Choroid plexus epithelial cell (primary cell): ENCODE results near the gene UNC93B1.
"Not testable (repeated sequence)": the region's sequence is repeated elsewhere in the genome, so short reads cannot be mapped to it uniquely, and the experiment has no call there.

Experiments used
- DNase-seq: peaks from one replicate; pipeline ENCODE4 v3.0.0-alpha.2; 2010; ENCODE audit warnings: low read depth
- H3K4me3 ChIP-seq: 2 replicates; pipeline ENCODE4 v1.5.1; 2011; ENCODE audit warnings: low read depth, mild to moderate bottlenecking, control low read depth, low read length, moderate library complexity
- TF ChIP-seq, protein P1 (sequence below): conservative IDR thresholded peaks from 2 replicates; pipeline ENCODE4 v1.5.1; 2011; ENCODE audit warnings: low read depth, mild to moderate bottlenecking, control low read depth, inconsistent platforms, low read length, moderate library complexity

Gene UNC93B1

GRCh38 chr11:67983951-67984350 lies 19.9 kb downstream of the UNC93B1 start:
- H3K4me3 ChIP-seq, result no peak overlapping the region
- TF ChIP-seq, protein P1, sequence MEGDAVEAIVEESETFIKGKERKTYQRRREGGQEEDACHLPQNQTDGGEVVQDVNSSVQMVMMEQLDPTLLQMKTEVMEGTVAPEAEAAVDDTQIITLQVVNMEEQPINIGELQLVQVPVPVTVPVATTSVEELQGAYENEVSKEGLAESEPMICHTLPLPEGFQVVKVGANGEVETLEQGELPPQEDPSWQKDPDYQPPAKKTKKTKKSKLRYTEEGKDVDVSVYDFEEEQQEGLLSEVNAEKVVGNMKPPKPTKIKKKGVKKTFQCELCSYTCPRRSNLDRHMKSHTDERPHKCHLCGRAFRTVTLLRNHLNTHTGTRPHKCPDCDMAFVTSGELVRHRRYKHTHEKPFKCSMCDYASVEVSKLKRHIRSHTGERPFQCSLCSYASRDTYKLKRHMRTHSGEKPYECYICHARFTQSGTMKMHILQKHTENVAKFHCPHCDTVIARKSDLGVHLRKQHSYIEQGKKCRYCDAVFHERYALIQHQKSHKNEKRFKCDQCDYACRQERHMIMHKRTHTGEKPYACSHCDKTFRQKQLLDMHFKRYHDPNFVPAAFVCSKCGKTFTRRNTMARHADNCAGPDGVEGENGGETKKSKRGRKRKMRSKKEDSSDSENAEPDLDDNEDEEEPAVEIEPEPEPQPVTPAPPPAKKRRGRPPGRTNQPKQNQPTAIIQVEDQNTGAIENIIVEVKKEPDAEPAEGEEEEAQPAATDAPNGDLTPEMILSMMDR, result no peak
- no peak for DNase-seq

GRCh38 chr11:67982255-67982857 lies 21.5 kb downstream of the UNC93B1 start:
- not testable (repeated sequence) for H3K4me3 ChIP-seq, DNase-seq

GRCh38 chr11:67981226-67981625 lies 22.7 kb downstream of the UNC93B1 start:
- H3K4me3 ChIP-seq, DNase-seq: not testable (repeated sequence)

DNA sequence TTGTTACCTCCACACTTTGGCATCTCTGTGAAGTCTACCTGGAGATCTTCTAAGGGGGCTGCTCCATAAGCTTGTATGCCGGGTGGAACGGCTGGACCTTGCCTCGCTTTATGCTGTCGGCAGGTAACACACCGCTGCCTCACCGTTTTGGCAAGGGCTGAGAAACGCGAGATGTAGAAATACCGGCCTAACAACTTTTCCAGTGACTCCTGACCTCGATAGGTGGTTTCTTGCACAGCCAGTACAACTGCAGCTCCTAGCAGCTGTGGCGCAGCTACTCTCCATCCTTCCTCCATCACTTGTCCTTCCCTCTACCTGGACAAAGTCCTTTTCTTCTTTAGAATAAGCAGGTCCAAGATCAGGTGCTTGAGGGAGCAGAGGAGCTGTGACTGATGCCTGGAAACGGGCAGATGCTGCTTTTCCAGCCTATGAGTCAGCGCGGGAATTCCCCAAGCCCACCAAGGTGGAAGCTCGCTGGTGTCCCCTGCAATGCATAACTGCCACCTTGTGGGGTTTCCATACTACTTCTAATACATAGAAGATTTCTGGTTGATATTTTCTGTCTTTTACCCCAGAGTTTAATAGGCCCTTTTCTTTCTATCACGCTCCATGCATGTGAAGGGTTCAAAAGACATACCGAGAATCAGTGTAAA lies 25.0 kb downstream of the UNC93B1 start:
- not testable (repeated sequence) for H3K4me3 ChIP-seq, DNase-seq

GRCh38 chr11:67974746-67975145 lies 29.2 kb downstream of the UNC93B1 start:
- not testable (repeated sequence) for DNase-seq, H3K4me3 ChIP-seq

GRCh38 chr11:67965830-67966348 lies 38.0 kb downstream of the UNC93B1 start:
- not testable (repeated sequence) for DNase-seq, H3K4me3 ChIP-seq

- H3K4me3 ChIP-seq, DNase-seq: not testable (repeated sequence)
Observed at GRCh38 chr11:67964746-67965145, 39.2 kb downstream of the UNC93B1 start.

DNA sequence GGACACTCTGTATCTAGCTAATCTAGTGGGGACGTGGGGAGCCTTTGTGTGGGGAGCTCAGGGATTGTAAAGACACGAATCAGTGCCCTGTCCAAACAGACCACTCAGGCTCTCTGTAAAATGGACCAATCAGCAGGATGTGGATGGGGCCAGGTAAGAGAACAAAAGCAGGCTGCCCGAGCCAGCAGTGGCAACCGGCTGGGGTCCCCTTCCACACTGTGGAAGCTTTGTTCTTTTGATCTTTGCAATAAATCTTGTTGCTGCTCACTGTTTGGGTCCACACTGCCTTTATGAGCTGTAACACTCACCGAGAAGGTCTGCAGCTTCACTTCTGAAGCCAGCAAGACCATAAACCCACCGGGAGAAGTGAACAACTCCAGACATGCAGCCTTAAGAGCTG lies 40.0 kb downstream of the UNC93B1 start:
- H3K4me3 ChIP-seq, result not testable (repeated sequence)

GRCh38 chr11:67963217-67963616 lies 40.7 kb downstream of the UNC93B1 start:
- not testable (repeated sequence) for H3K4me3 ChIP-seq, DNase-seq

More for the DNA sequence above, 40.0 kb downstream of the UNC93B1 start:
- not testable (repeated sequence) for DNase-seq

- DNase-seq, H3K4me3 ChIP-seq: not testable (repeated sequence)
Observed at GRCh38 chr11:67956236-67956635, 47.7 kb downstream of the UNC93B1 start.

DNA sequence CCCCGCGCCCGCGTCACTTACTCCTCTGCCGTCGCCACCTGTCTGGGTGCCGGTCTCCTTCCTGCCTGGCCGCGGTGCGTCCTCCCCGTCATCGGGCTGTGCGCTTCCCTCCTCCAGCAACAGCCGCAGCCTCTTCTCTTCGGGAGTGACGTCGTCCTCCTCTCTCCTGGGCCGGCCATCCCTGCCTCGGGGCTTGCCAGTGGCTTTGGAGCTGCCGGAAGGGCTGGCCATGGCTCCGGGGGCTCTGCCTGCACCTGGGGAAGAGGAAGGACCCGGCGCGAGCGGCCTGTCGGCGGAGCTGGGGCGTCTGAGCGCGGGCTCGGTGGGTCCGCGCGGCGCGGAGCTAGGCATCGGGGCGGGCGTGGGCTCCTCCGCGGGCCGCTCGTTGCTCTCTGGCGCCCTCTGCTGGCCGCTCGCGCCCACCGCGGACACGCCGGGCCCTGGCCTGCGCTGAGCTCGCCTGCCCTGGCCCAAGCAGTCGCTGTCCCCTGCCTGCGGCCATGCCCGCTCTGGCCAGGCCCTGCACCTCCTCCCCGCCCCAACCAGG lies 48.4 kb downstream of the UNC93B1 start:
- TF ChIP-seq, protein P1, result peak; percentile 45
- H3K4me3 ChIP-seq, result peak overlapping the region; percentile 49
- DNase-seq, result peak; percentile 48

GRCh38 chr11:67954971-67955370 lies 48.9 kb downstream of the UNC93B1 start:
- not testable (repeated sequence) for DNase-seq

DNA sequence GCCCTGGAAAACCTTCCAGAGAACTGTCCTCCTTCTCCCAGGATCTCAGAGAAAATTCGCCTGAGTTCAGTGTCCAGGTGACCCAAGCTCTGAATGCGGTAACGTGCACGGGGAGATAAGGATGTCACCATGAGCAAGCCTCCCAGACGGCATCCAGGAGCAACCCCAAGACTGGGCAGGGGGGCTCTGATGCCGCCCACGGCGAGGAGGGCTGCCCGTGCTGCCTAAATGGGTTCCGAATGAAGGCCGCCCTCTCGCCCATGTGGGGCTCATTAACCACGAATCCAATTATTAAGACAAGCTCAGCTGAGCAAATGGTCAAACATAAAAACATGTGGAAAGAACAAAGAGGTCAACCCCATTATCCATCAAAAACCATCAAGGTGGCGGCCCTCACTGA lies 49.6 kb downstream of the UNC93B1 start:
- not testable (repeated sequence) for H3K4me3 ChIP-seq, DNase-seq

More at GRCh38 chr11:67954971-67955370, 48.9 kb downstream of the UNC93B1 start:
- not testable (repeated sequence) for H3K4me3 ChIP-seq

GRCh38 chr11:67950705-67951104 lies 53.2 kb downstream of the UNC93B1 start:
- not testable (repeated sequence) for H3K4me3 ChIP-seq, DNase-seq

DNA sequence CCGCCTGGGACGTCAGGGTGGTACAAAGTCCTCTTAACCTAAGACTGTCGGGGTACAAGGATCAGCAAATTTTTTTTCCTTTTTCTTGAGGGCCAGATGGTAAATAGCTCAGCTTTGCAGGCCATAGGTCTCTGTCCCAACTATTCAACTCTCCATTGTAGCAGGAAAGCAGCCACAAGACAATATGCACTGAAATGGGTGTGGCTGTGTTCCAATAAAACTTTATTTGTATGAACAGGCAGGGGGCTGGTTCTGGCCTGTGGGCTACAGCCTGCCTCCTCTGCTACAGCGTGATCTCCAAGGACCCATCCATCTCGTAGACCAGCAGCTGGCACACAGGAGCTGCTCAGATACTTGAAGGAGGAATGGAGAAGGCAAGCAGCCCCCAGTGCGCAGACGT lies 56.1 kb downstream of the UNC93B1 start:
- H3K4me3 ChIP-seq, DNase-seq: not testable (repeated sequence)

DNA sequence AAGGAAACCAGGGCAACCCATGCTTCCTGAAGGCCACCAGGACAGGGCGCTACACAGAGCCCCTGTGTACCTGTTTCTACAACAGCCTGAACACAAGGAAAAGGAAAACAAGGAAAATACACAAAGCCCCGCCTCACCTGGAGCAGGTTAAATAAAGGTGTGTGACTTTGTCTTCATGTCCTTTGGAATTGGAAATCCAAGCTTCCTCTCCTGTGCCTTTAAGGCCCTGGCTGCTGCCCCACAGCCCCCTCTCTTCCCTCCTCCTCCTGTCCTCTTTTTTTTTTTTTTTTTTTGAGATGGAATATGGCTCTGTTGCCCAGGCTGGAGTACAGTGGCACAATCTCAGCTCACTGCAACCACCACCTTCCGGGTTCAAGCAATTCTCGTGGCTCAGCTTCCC lies 57.5 kb downstream of the UNC93B1 start:
- DNase-seq, H3K4me3 ChIP-seq: not testable (repeated sequence)
